HUES48 (cell line): Measurements from ENCODE around the gene RFX2.

ENCODE experiments used
- H3K27ac ChIP-seq: one replicate; pipeline ENCODE4 v1.7.0; 2013; ENCODE audit warnings: low read depth, low read length, inconsistent platforms
- H3K27me3 ChIP-seq: 2 replicates; pipeline ENCODE4 v1.6.1; 2013; ENCODE audit warnings: mild to moderate bottlenecking, low read length; ENCODE audit not compliant: control insufficient read depth, insufficient read depth
- H3K36me3 ChIP-seq: 2 replicates; pipeline ENCODE4 v1.6.1; 2013; ENCODE audit warnings: low read length; ENCODE audit not compliant: control insufficient read depth, insufficient read depth
- H3K4me1 ChIP-seq: 2 replicates; pipeline ENCODE4 v1.6.1; 2013; ENCODE audit warnings: mild to moderate bottlenecking, low read length; ENCODE audit not compliant: control insufficient read depth, insufficient read depth
- H3K4me3 ChIP-seq: 2 replicates; pipeline ENCODE4 v1.5.1; 2013; ENCODE audit warnings: mild to moderate bottlenecking, low read depth, low read length
- H3K9ac ChIP-seq: 2 replicates; pipeline ENCODE4 v1.6.1; 2013; ENCODE audit warnings: mild to moderate bottlenecking, low read depth, low read length, moderate library complexity
- H3K9me3 ChIP-seq: 2 replicates; pipeline ENCODE4 v1.6.1; 2013; ENCODE audit warnings: low read length; ENCODE audit not compliant: control insufficient read depth, insufficient read depth

Gene RFX2

DNA sequence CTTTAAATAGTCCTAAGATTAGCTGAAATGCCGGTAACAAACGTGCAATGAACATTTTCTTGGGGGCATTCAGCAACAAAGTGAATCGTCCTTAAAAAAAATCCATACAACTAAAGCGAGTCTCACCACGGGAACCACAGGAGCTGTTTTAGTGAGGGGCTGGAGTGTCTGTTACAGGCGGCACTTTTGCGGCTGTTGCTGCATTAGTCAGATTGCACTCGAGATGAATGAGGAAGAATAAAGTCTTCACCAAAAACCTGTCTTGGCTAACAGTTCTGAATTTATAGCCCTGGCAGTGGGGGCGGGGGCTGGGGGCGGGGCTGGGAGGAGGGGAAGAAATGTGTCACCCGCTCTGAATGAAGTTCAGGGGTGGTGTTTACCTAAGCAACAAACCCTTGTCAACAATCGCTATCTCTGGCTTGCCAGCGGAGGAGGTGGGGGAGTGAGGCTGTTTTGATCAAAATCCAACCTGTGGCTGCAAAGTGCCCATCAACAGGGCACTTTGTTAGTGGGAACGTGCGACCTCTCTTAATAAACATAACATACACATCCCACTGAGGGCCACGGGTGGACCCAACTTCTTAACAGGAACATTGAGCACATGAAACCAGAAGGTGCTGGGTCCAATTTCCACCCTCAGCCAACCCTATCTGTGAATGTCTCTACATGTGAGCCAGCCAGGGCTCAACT is 44.5 kb downstream of the RFX2 start:
- peak overlapping the region; percentile 92 for H3K27ac ChIP-seq
- no peak overlapping the region for H3K4me3 ChIP-seq
- no peaks in the 10 kb centered on the region for H3K9me3 ChIP-seq

GRCh38 chr19:6064336-6065073 is 45.8 kb downstream of the RFX2 start:
- no peak overlapping the region for H3K9ac ChIP-seq
- no peaks in the 10 kb centered on the region for H3K9me3 ChIP-seq
- H3K27ac ChIP-seq = no peak overlapping the region
- no peak overlapping the region for H3K4me3 ChIP-seq
- H3K4me1 ChIP-seq = peaks cover 10% of the 10 kb centered on the region
- no peaks in the 10 kb centered on the region for H3K36me3 ChIP-seq
- no peaks in the 10 kb centered on the region for H3K27me3 ChIP-seq

More for the DNA sequence above, 44.5 kb downstream of the RFX2 start:
- H3K4me1 ChIP-seq = peaks cover 8% of the 10 kb centered on the region
- no peaks in the 10 kb centered on the region for H3K36me3 ChIP-seq
- no peaks in the 10 kb centered on the region for H3K27me3 ChIP-seq
- peak overlapping the region; percentile 11; the same call in 1 of the 2 replicates for H3K9ac ChIP-seq

GRCh38 chr19:6063576-6064335 is 46.5 kb downstream of the RFX2 start:
- peaks cover 10% of the 10 kb centered on the region for H3K4me1 ChIP-seq
- H3K9ac ChIP-seq = no peak overlapping the region
- no peaks in the 10 kb centered on the region for H3K36me3 ChIP-seq
- H3K9me3 ChIP-seq = no peaks in the 10 kb centered on the region
- H3K27me3 ChIP-seq = no peaks in the 10 kb centered on the region
- H3K27ac ChIP-seq = no peak overlapping the region
- no peak overlapping the region for H3K4me3 ChIP-seq

DNA sequence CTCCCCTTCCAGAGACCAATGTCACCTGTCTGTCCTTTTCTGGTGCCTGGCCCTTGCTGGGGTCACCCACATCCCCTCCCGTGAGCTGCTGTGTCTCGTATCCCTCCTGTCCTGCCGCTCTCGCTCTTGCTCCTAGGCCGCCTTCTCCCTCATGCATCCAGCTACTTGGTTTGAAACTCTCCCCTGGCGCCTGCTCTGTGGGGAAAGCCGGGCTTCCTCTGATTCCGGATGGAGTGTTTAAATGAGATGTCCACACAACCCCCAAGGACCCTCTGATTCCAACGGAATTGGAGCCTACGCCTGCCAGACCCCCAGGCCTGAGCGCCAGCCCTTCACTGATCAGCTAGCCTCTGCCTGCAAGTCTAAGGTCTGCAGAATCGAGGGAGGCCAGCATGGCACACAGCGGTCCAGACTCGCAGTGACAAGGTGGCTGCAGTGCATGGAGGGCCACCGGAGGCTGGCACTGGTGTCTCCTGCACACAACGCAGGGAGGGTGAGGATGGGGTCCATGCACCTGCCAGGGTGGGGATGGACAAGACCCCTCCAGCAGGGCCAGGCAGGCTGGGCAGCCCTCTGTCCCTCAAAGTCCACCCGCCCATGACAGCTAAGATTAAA is 47.2 kb downstream of the RFX2 start:
- H3K27me3 ChIP-seq = no peaks in the 10 kb centered on the region
- peaks cover 10% of the 10 kb centered on the region for H3K4me1 ChIP-seq
- no peak overlapping the region for H3K4me3 ChIP-seq
- no peak overlapping the region for H3K27ac ChIP-seq
- no peaks in the 10 kb centered on the region for H3K9me3 ChIP-seq
- H3K36me3 ChIP-seq = no peaks in the 10 kb centered on the region
- no peak overlapping the region for H3K9ac ChIP-seq

- Histone ChIP-seq H3K9ac (no peak overlapping the region), H3K36me3 (no peaks in the 10 kb centered on the region), H3K27me3 (no peaks in the 10 kb centered on the region), H3K4me3 (no peak overlapping the region), H3K4me1 (peaks cover 10% of the 10 kb centered on the region), H3K9me3 (no peaks in the 10 kb centered on the region), H3K27ac (no peak overlapping the region)
These were observed 48.0 kb downstream of the RFX2 start for GRCh38 chr19:6062274-6062673.

DNA sequence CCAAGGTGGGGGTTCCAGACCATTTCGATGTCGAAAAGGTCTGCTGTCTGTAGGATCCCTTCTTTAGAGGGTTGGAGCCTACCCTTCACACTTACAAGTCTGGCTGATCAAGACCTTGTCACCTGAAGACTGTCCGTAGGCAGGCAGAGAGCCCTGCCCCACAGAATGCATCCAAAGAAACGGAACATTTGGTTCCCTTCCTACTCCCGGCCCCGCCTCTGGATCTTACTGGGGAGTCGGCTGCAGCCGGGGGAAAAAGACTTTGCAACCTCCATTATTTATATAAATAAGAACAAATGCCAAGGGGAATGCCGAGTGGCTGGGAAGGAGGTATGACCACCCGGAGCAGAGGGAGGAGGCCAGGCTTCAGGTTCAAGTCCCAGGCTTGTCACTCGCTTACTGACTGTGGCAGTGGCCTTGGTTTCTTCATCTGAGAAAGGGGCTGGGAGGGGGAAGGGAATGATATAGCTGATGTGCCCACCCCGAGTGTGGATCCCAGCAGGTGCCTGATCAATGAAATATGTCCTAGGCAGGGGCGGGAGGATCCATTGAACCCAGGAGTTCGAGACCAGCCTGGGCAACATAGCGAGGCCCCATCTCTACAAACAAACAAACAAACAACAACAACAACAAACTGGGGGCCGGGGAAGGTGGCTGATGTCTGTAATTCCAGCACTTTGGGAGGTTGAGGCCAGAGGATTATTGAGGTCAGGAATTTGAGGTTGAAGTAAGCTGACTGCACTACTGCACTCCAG is 48.7 kb downstream of the RFX2 start:
- H3K4me1 ChIP-seq = peaks cover 15% of the 10 kb centered on the region
- no peak overlapping the region for H3K27ac ChIP-seq
- no peaks in the 10 kb centered on the region for H3K27me3 ChIP-seq
- H3K4me3 ChIP-seq = no peak overlapping the region
- H3K36me3 ChIP-seq = no peaks in the 10 kb centered on the region
- H3K9me3 ChIP-seq = no peaks in the 10 kb centered on the region
- no peak overlapping the region for H3K9ac ChIP-seq

- Histone ChIP-seq H3K27ac (no peak overlapping the region), H3K36me3 (no peaks in the 10 kb centered on the region), H3K9ac (no peak overlapping the region), H3K4me1 (peaks cover 8% of the 10 kb centered on the region; the same call in 1 of the 2 replicates), H3K4me3 (no peak overlapping the region), H3K9me3 (no peaks in the 10 kb centered on the region), H3K27me3 (no peaks in the 10 kb centered on the region)
These were observed 49.5 kb downstream of the RFX2 start for GRCh38 chr19:6060600-6061375.

DNA sequence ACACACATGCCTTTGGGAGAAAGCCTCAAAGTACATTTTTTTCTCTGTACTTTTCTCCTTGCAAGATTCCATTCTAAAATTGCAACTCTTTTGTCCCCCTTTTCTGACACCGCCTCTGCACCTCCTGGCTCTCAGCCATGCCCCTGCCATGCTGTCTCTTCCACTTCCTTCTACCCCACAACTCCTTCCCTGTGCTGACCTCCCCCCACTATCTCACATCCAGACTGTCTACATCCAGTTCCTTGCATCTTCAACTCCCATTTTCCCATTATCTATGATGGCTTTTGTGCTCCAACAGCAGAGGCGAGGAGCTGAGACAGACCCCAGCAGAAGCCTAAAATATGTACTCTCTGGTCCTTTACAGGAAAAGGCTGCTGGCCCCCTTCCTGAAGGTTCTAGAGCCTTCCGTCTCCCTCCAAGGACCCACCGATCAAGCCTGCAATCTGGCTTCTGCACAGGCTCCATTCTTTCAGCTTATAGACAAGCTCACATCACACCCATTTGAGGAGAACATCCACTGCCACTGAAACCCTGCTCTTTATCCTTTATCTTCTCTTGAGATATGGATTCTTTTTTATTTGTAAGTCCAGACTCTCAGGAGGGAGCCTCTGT is 50.2 kb downstream of the RFX2 start:
- Histone ChIP-seq H3K36me3 (no peaks in the 10 kb centered on the region), H3K4me3 (no peak overlapping the region), H3K27me3 (no peaks in the 10 kb centered on the region), H3K4me1 (peaks cover 8% of the 10 kb centered on the region; the same call in 1 of the 2 replicates), H3K27ac (no peak overlapping the region), H3K9me3 (no peaks in the 10 kb centered on the region), H3K9ac (no peak overlapping the region)

DNA sequence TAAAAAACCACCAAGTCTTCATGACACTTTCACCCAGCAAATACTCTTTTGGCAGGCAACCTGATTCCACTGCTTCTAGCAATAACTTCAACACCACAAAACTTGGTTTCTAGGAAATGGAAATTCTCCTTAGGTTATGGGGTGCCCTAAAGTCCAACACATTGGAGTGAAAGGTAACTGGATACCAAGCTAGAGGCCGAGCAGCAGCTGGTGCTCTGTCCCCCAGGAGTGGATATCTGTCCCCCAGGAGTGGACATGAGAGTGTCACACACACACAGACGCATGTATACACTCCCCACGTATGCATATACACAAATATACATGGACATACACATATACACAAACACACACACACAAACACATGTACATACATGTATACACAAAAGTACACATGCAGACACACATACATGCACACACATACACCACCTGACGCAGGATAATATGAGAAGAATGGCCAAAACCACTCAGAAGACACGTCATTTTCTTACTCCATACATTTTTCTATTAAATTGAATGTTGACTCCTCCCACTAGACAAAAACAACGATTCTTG is 50.8 kb downstream of the RFX2 start:
- H3K36me3 ChIP-seq = no peaks in the 10 kb centered on the region
- H3K4me1 ChIP-seq = peaks cover 8% of the 10 kb centered on the region; the same call in 1 of the 2 replicates
- H3K9ac ChIP-seq = no peak overlapping the region
- H3K27me3 ChIP-seq = no peaks in the 10 kb centered on the region
- no peak overlapping the region for H3K27ac ChIP-seq
- no peaks in the 10 kb centered on the region for H3K9me3 ChIP-seq
- no peak overlapping the region for H3K4me3 ChIP-seq
